ENCODE results near the gene PLPP1. TPM values are rescaled to one million over a fixed set of nuclear protein-coding genes. Genes with fewer than 3 reads are reported as not detected.

PLPP1 gene
- total RNA-seq, 1 donor from 2014 or later: 49.6 TPM

- no peak overlapping the region for H3K4me3 Mint-ChIP-seq (ENCODE audit: low read depth)
- DNase-seq (ENCODE audit: low spot score): no peak
- peaks cover 56% of the 10 kb centered on the region for H3K36me3 Mint-ChIP-seq (ENCODE audit: low read depth)
- H3K27me3 Mint-ChIP-seq (ENCODE audit: low read depth): no peaks in the 10 kb centered on the region
- H3K4me1 Mint-ChIP-seq (ENCODE audit: low read depth): peaks cover 15% of the 10 kb centered on the region
- H3K9me3 Mint-ChIP-seq: no peaks in the 10 kb centered on the region
- no peak overlapping the region for H3K27ac Mint-ChIP-seq
- intact Hi-C loops (cut with micrococcal nuclease): loop anchor here (1.0 kb wide), 1 partner anchor 287 kb away; no protein-coding TSS in a partner anchor
Measured at GRCh38 chr5:55407059-55407684, 127.6 kb downstream of the PLPP1 start.

- Mint-ChIP-seq H3K4me1 (ENCODE audit: low read depth) (peaks cover 8% of the 10 kb centered on the region), H3K36me3 (ENCODE audit: low read depth) (peaks cover 61% of the 10 kb centered on the region)
- intact Hi-C loops (cut with micrococcal nuclease): no loop called here
Measured at GRCh38 chr5:55406292-55406691, 128.5 kb downstream of the PLPP1 start.

DNA sequence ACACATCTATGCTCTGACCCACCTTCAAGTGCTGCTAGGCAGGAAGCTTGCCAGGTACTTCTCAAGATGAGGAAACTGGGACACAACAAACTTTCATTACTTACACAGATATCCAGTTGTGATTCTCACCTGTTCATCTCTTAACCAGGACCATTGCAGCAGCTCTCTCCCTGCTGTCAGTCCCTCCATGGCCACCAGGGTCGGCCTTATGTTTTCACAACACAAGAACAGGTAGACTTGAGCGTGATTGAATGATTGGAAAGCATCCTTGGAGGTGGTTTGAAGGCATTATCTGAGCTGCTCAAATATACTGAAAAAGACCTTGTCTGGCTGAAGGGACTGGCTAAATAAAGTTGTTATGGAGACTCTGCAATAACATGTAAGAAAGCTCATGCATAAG lies 132.6 kb downstream of the PLPP1 start:
- H3K9me3 Mint-ChIP-seq: no peaks in the 10 kb centered on the region
- H3K27me3 Mint-ChIP-seq (ENCODE audit: low read depth): no peaks in the 10 kb centered on the region
- no peak overlapping the region for H3K4me3 Mint-ChIP-seq (ENCODE audit: low read depth)
- no peaks in the 10 kb centered on the region for H3K4me1 Mint-ChIP-seq (ENCODE audit: low read depth)
- DNase-seq (ENCODE audit: low spot score): no peak
- H3K27ac Mint-ChIP-seq: no peak overlapping the region
- peaks cover 55% of the 10 kb centered on the region for H3K36me3 Mint-ChIP-seq (ENCODE audit: low read depth)
- intact Hi-C loops (cut with micrococcal nuclease): no loop called here

More at GRCh38 chr5:55406292-55406691, 128.5 kb downstream of the PLPP1 start:
- Mint-ChIP-seq H3K27me3 (ENCODE audit: low read depth) (no peaks in the 10 kb centered on the region), H3K27ac (no peak overlapping the region), H3K9me3 (no peaks in the 10 kb centered on the region), H3K4me3 (ENCODE audit: low read depth) (no peak overlapping the region)
- no peak for DNase-seq (ENCODE audit: low spot score)

- DNase-seq (ENCODE audit: low spot score): no peak
- peaks cover 4% of the 10 kb centered on the region for H3K4me1 Mint-ChIP-seq (ENCODE audit: low read depth)
- no peaks in the 10 kb centered on the region for H3K27me3 Mint-ChIP-seq (ENCODE audit: low read depth)
- H3K9me3 Mint-ChIP-seq: peaks cover 6% of the 10 kb centered on the region
- intact Hi-C loops (cut with micrococcal nuclease): no loop called here
- H3K36me3 Mint-ChIP-seq (ENCODE audit: low read depth): peaks cover 72% of the 10 kb centered on the region
- H3K4me3 Mint-ChIP-seq (ENCODE audit: low read depth): no peak overlapping the region
- H3K27ac Mint-ChIP-seq: no peak overlapping the region
Measured at GRCh38 chr5:55393501-55394175, 141.1 kb downstream of the PLPP1 start.

DNA sequence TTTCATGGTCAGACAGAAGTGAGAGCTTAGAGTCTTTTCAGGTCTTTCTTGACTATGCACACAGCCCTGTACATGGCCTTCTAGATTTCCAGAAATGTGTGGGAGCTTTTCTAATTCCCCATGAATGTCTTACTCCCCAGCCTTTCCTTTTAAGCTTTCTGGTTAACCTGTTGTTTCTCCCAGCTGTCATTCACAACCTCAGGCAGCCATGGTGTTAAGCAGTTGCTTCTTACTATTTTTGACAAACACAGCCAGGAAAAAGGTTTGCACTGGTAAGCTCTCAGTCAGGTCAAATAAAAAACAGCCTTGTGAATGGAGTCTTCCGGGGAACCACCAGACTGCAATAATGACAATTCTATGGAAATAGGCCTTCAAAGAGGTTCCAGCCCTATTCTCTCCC lies 142.1 kb downstream of the PLPP1 start:
- no peak for DNase-seq (ENCODE audit: low spot score)
- intact Hi-C loops (cut with micrococcal nuclease): no loop called here
- Mint-ChIP-seq H3K4me1 (ENCODE audit: low read depth) (peaks cover 4% of the 10 kb centered on the region), H3K27me3 (ENCODE audit: low read depth) (no peaks in the 10 kb centered on the region), H3K9me3 (peaks cover 6% of the 10 kb centered on the region), H3K4me3 (ENCODE audit: low read depth) (no peak overlapping the region), H3K27ac (no peak overlapping the region), H3K36me3 (ENCODE audit: low read depth) (peaks cover 79% of the 10 kb centered on the region)

GRCh38 chr5:55391707-55392106 lies 143.1 kb downstream of the PLPP1 start:
- Mint-ChIP-seq H3K27ac (no peak overlapping the region), H3K9me3 (peaks cover 6% of the 10 kb centered on the region), H3K4me1 (ENCODE audit: low read depth) (peaks cover 5% of the 10 kb centered on the region), H3K27me3 (ENCODE audit: low read depth) (no peaks in the 10 kb centered on the region), H3K36me3 (ENCODE audit: low read depth) (peaks cover 76% of the 10 kb centered on the region), H3K4me3 (ENCODE audit: low read depth) (no peak overlapping the region)
- intact Hi-C loops (cut with micrococcal nuclease): no loop called here
- no peak for DNase-seq (ENCODE audit: low spot score)

- Mint-ChIP-seq H3K9me3 (peaks cover 24% of the 10 kb centered on the region), H3K27ac (no peak overlapping the region), H3K36me3 (ENCODE audit: low read depth) (peaks cover 85% of the 10 kb centered on the region), H3K4me3 (ENCODE audit: low read depth) (no peak overlapping the region), H3K4me1 (ENCODE audit: low read depth) (peaks cover 21% of the 10 kb centered on the region), H3K27me3 (ENCODE audit: low read depth) (no peaks in the 10 kb centered on the region)
- DNase-seq (ENCODE audit: low spot score): no peak
- intact Hi-C loops (cut with micrococcal nuclease): no loop called here
Measured at GRCh38 chr5:55387865-55388264, 146.9 kb downstream of the PLPP1 start.

DNA sequence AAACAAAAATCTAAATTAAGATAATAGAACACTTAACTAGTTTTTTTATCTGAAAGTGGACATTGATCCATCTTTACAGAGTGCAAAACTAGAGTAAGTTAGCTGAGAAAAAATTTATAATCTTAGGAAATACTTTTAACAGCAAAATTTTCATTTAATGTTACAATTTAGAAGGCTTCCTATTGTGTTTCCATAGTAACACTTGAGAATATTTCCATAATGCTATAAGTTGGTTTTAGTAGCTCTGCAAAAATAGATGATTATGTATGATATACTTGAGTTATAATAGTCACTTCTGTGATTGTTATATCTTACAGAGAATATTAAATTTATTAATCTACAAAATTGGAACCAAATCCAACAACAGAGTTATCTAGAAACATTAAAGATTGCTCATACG lies 148.4 kb downstream of the PLPP1 start:
- intact Hi-C loops (cut with micrococcal nuclease): no loop called here
- no peak for DNase-seq (ENCODE audit: low spot score)
- Mint-ChIP-seq H3K27me3 (ENCODE audit: low read depth) (no peaks in the 10 kb centered on the region), H3K27ac (no peak overlapping the region), H3K36me3 (ENCODE audit: low read depth) (peaks cover 82% of the 10 kb centered on the region), H3K9me3 (peaks cover 21% of the 10 kb centered on the region), H3K4me1 (ENCODE audit: low read depth) (peaks cover 21% of the 10 kb centered on the region), H3K4me3 (ENCODE audit: low read depth) (no peak overlapping the region)

DNA sequence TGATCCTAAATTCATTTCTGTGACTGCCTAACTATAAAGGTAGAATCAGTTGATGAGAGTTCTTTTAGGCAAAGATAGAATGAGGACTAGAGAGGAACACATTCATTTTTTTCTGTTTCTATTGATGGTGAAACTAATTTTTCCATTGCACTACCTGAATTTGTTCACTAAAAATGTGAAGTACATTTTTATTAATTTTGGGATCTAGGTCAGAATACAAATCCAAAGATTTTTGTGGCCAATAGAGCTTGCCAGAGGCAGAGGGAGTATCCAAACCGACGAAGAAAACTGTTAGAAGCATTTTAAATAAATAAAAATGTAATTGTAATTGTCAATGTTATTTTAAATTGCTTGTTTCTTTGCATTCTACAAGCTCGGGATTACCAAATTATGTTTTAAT lies 148.9 kb downstream of the PLPP1 start:
- intact Hi-C loops (cut with micrococcal nuclease): no loop called here
- H3K27me3 Mint-ChIP-seq (ENCODE audit: low read depth): no peaks in the 10 kb centered on the region
- H3K4me3 Mint-ChIP-seq (ENCODE audit: low read depth): no peak overlapping the region
- peaks cover 21% of the 10 kb centered on the region for H3K4me1 Mint-ChIP-seq (ENCODE audit: low read depth)
- DNase-seq (ENCODE audit: low spot score): no peak
- H3K27ac Mint-ChIP-seq: no peak overlapping the region
- peaks cover 21% of the 10 kb centered on the region for H3K9me3 Mint-ChIP-seq
- peaks cover 81% of the 10 kb centered on the region for H3K36me3 Mint-ChIP-seq (ENCODE audit: low read depth)

DNA sequence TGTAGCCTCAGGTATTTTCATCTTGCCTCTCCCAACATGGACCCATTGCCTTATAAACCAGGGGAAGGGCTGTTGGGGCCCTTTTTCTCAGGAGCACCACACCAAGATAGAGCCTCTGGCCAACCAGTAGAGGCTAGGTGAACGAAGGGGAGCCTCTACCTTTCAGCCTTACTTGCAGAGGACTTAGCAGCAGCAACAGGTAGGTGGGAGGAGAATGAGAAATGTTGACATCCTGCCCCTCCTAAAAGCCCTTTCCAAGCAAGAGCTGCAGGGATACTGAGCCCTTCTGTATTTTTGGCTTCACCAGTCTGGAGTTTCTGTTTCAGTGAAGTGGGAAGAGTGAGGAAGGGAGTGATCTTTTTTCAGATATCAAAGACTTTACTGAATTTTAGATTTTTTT lies 149.5 kb downstream of the PLPP1 start:
- peaks cover 26% of the 10 kb centered on the region for H3K4me1 Mint-ChIP-seq (ENCODE audit: low read depth)
- H3K4me3 Mint-ChIP-seq (ENCODE audit: low read depth): no peak overlapping the region
- H3K27ac Mint-ChIP-seq: no peak overlapping the region
- DNase-seq (ENCODE audit: low spot score): no peak
- intact Hi-C loops (cut with micrococcal nuclease): no loop called here
- no peaks in the 10 kb centered on the region for H3K27me3 Mint-ChIP-seq (ENCODE audit: low read depth)
- H3K36me3 Mint-ChIP-seq (ENCODE audit: low read depth): peaks cover 81% of the 10 kb centered on the region
- H3K9me3 Mint-ChIP-seq: peaks cover 21% of the 10 kb centered on the region

- Mint-ChIP-seq H3K4me1 (ENCODE audit: low read depth) (peaks cover 26% of the 10 kb centered on the region), H3K27me3 (ENCODE audit: low read depth) (no peaks in the 10 kb centered on the region), H3K36me3 (ENCODE audit: low read depth) (peaks cover 81% of the 10 kb centered on the region), H3K9me3 (peaks cover 21% of the 10 kb centered on the region), H3K27ac (peak overlapping the region; percentile 44), H3K4me3 (ENCODE audit: low read depth) (no peak overlapping the region)
- intact Hi-C loops (cut with micrococcal nuclease): no loop called here
- DNase-seq (ENCODE audit: low spot score): no peak
Measured at GRCh38 chr5:55384072-55384471, 150.7 kb downstream of the PLPP1 start.

GRCh38 chr5:55383254-55383653 lies 151.5 kb downstream of the PLPP1 start:
- DNase-seq (ENCODE audit: low spot score): no peak
- no peaks in the 10 kb centered on the region for H3K27me3 Mint-ChIP-seq (ENCODE audit: low read depth)
- H3K4me1 Mint-ChIP-seq (ENCODE audit: low read depth): peaks cover 26% of the 10 kb centered on the region
- peaks cover 78% of the 10 kb centered on the region for H3K36me3 Mint-ChIP-seq (ENCODE audit: low read depth)
- intact Hi-C loops (cut with micrococcal nuclease): no loop called here
- H3K9me3 Mint-ChIP-seq: peaks cover 21% of the 10 kb centered on the region
- no peak overlapping the region for H3K4me3 Mint-ChIP-seq (ENCODE audit: low read depth)
- no peak overlapping the region for H3K27ac Mint-ChIP-seq

- no peaks in the 10 kb centered on the region for H3K27me3 Mint-ChIP-seq (ENCODE audit: low read depth)
- peaks cover 10% of the 10 kb centered on the region for H3K9me3 Mint-ChIP-seq
- no peak for DNase-seq (ENCODE audit: low spot score)
- peaks cover 70% of the 10 kb centered on the region for H3K36me3 Mint-ChIP-seq (ENCODE audit: low read depth)
- H3K4me3 Mint-ChIP-seq (ENCODE audit: low read depth): no peak overlapping the region
- H3K27ac Mint-ChIP-seq: no peak overlapping the region
- intact Hi-C loops (cut with micrococcal nuclease): no loop called here
- peaks cover 8% of the 10 kb centered on the region for H3K4me1 Mint-ChIP-seq (ENCODE audit: low read depth)
Measured at GRCh38 chr5:55377810-55378209, 157.0 kb downstream of the PLPP1 start.

All from activated T-helper 2 cell treated with anti-CD3 and anti-CD28 coated beads, Interferon-gamma antibody, Interleukin-2, Interleukin-4, amounts not matched to agents 10 μg/mL and 5 μg/mL and 100 μg/mL, durations not matched to agents 14 hours and 24 hours and 36 hours (primary cell).